A673 (cell line): ENCODE results near the gene EDA. TPM values are rescaled to one million over a fixed set of nuclear protein-coding genes. Genes with fewer than 3 reads are reported as not detected.

Experiments
- Bru-seq: library from RNA; stranded (reverse); fragments of 400-500 nt; gene quantifications from one replicate; lab custom pipeline; 2021; lab: Mats Ljungman, UMichigan
- BruChase-seq, 2 experiments: library from RNA; stranded (reverse); fragments of 400-500 nt; gene quantifications; one replicate each; lab custom pipeline; 2021; lab: Mats Ljungman, UMichigan
- BruUV-seq: library from RNA; stranded (reverse); fragments of 400-500 nt; replicated peaks from 2 replicates; lab custom pipeline; 2021; lab: Mats Ljungman, UMichigan
- CTCF ChIA-PET: fragments of 300-600 bp; sonication (Branson Sonifier 250); formaldehyde crosslinking; loops from one replicate; lab custom pipeline; 2022; ENCODE audit warnings: antibody characterized with exemption; lab: Charles Lee
- POLR2A ChIA-PET: fragments of 300-600 bp; sonication (Branson Sonifier 250); formaldehyde crosslinking; loops from one replicate; lab custom pipeline; 2022; ENCODE audit warnings: antibody characterized with exemption; ENCODE audit not compliant: low non-redundant PET; lab: Charles Lee
- DNase-seq: peaks from one replicate; pipeline ENCODE4 v3.0.0-alpha.2; 2015; ENCODE audit warnings: low spot score
- H3K27ac ChIP-seq: fragments of 200-600 bp; sonication (generic); 2 replicates; pipeline ENCODE4 v1.5.1; 2016; ENCODE audit warnings: mixed run types, low read depth, mild to moderate bottlenecking, mixed read lengths, antibody characterized with exemption, low read length; ENCODE audit not compliant: poor library complexity, severe bottlenecking
- H3K27me3 ChIP-seq: fragments of 200-600 bp; sonication (generic); replicated peaks from 2 replicates; pipeline ENCODE4 v1.6.1; 2017; ENCODE audit warnings: mixed run types, low read depth, mild to moderate bottlenecking, mixed read lengths, antibody characterized with exemption, low read length; ENCODE audit not compliant: insufficient read depth, poor library complexity
- H3K36me3 ChIP-seq: fragments of 200-600 bp; sonication (generic); 2 replicates; pipeline ENCODE4 v1.6.1; 2016; ENCODE audit warnings: mixed run types, mild to moderate bottlenecking, mixed read lengths, antibody characterized with exemption, low read length; ENCODE audit not compliant: insufficient read depth, poor library complexity, severe bottlenecking
- H3K4me1 ChIP-seq: fragments of 200-600 bp; sonication (generic); 2 replicates; pipeline ENCODE4 v1.6.1; 2017; ENCODE audit warnings: mixed run types, mild to moderate bottlenecking, mixed read lengths, antibody characterized with exemption, low read length; ENCODE audit not compliant: insufficient read depth, poor library complexity, severe bottlenecking
- H3K4me3 ChIP-seq: fragments of 200-600 bp; sonication (generic); 2 replicates; pipeline ENCODE4 v1.5.1; 2016; ENCODE audit warnings: low read depth, mixed run types, mild to moderate bottlenecking, mixed read lengths, low read length; ENCODE audit not compliant: poor library complexity, severe bottlenecking
- H3K9me3 ChIP-seq: fragments of 200-600 bp; sonication (generic); 2 replicates; pipeline ENCODE4 v1.6.1; 2016; ENCODE audit warnings: mixed run types, low read depth, mild to moderate bottlenecking, mixed read lengths, antibody characterized with exemption, low read length; ENCODE audit not compliant: poor library complexity, severe bottlenecking
- CTCF ChIP-seq: fragments of 300-800, 200-600 bp; sonication (generic); conservative IDR thresholded peaks from 2 replicates; pipeline ENCODE4 v1.5.1; 2017; ENCODE audit warnings: low read depth, mild to moderate bottlenecking, antibody characterized with exemption, low read length, moderate library complexity, mixed read lengths
- EZH2 ChIP-seq: fragments of 200-600 bp; sonication (generic); IDR thresholded peaks from 2 replicates; pipeline ENCODE4 v1.6.1; 2017; ENCODE audit warnings: borderline replicate concordance, low read depth, mild to moderate bottlenecking, mixed read lengths, antibody characterized with exemption, low read length; ENCODE audit not compliant: poor library complexity, severe bottlenecking
- intact Hi-C: fragments of 100-400 bp; cut with micrococcal nuclease; formaldehyde crosslinking; loops from one replicate; pipeline ENCODE4 v1.10.0; 2022; ENCODE audit not compliant: unreplicated experiment
- long read RNA-seq: library from polyadenylated mRNA; stranded (forward); transcript quantifications from one replicate; pipeline ENCODE4 v2.0.0, GENCODE V29; 2022
- total RNA-seq: library from RNA; stranded (reverse); gene quantifications from 2 replicates; pipeline ENCODE4 v1.2.3, GENCODE V29; 2021

EDA gene
- total RNA-seq (2.6 and 3.3 TPM in 2 replicates), Bru-seq, nascent RNA (percentile 45 among the genes with signal in this experiment), BruChase-seq, experiment 1, labeled RNA remaining after a 2-hour chase (percentile 53 among the genes with signal in this experiment), BruChase-seq, experiment 2, labeled RNA remaining after a 6-hour chase (percentile 56 among the genes with signal in this experiment)
- long read RNA-seq, partial matches to known transcripts = 1 of 1 reads
- long read RNA-seq, other reads (novel, unspliced or antisense) = 0 of 1 reads

- no peaks in the 10 kb centered on the region for H3K36me3 ChIP-seq
- no peaks in the 10 kb centered on the region for H3K9me3 ChIP-seq
- H3K27me3 ChIP-seq = no peaks in the 10 kb centered on the region
- DNase-seq = peak; percentile 94
- no TSS peak for BruUV-seq
- intact Hi-C loops = loop anchor here (2.0 to 5.0 kb wide), 2 partner anchors 124 to 191 kb away; no protein-coding TSS in a partner anchor
- ChIA-PET CTCF (interaction anchor here (0.6 kb wide), 1 partner anchor 192 kb away, joined by 3 read pairs; no protein-coding TSS in a partner anchor), POLR2A (no interaction called here)
- no peaks in the 10 kb centered on the region for H3K4me1 ChIP-seq
- H3K4me3 ChIP-seq = peak within 1 kb of the TSS; percentile 50
- H3K27ac ChIP-seq = no peak within 1 kb of the TSS
- no peak for TF ChIP-seq EZH2
- no peak for TF ChIP-seq CTCF
These were observed at the start of gene EDA for GRCh38 chrX:69615779-69616456. Gene EDA (plus strand): TSS chrX:69616113.

- Histone ChIP-seq H3K9me3 (no peaks in the 10 kb centered on the region), H3K36me3 (no peaks in the 10 kb centered on the region), H3K27me3 (no peaks in the 10 kb centered on the region), H3K4me1 (no peaks in the 10 kb centered on the region), H3K27ac (no peak overlapping the region), H3K4me3 (no peak overlapping the region)
- ChIA-PET POLR2A (no interaction called here), CTCF (no interaction called here)
- no TSS peak for BruUV-seq
- TF ChIP-seq EZH2 (no peak), CTCF (no peak)
- intact Hi-C loops = no loop called here
- DNase-seq = no peak
These were observed 47.1 kb upstream of the EDA start for GRCh38 chrX:69568828-69569227.

- ChIA-PET POLR2A (no interaction called here), CTCF (no interaction called here)
- Histone ChIP-seq H3K27ac (no peak overlapping the region), H3K27me3 (peaks cover 14% of the 10 kb centered on the region), H3K9me3 (no peaks in the 10 kb centered on the region), H3K4me3 (no peak overlapping the region), H3K4me1 (no peaks in the 10 kb centered on the region), H3K36me3 (no peaks in the 10 kb centered on the region)
- intact Hi-C loops = no loop called here
- DNase-seq = no peak
- TF ChIP-seq EZH2 (no peak), CTCF (no peak)
- BruUV-seq = no TSS peak
These were observed 18.5 kb upstream of the EDA start for GRCh38 chrX:69597399-69597798.
